Mesenchymal stem cell (in vitro differentiated cells and primary cell): ENCODE data around the gene GLRX2.

Source experiments
- DNase-seq: peaks from one replicate; pipeline ENCODE4 v3.0.0-alpha.2; 2013
- H2AFZ ChIP-seq: one replicate; pipeline ENCODE4 v1.6.1; 2013; ENCODE audit warnings: low read depth, mild to moderate bottlenecking, control low read depth, inconsistent platforms, low read length, moderate library complexity
- H2AK5ac ChIP-seq: 2 replicates; pipeline ENCODE4 v1.6.1; 2013; ENCODE audit warnings: low read length, moderate library complexity, mild to moderate bottlenecking, inconsistent platforms; ENCODE audit not compliant: severe bottlenecking
- H2BK120ac ChIP-seq: one replicate; pipeline ENCODE4 v1.6.1; 2013; ENCODE audit warnings: low read depth, mild to moderate bottlenecking, inconsistent platforms, low read length, moderate library complexity
- H2BK12ac ChIP-seq, 2 experiments: one replicate each; pipeline ENCODE4 v1.6.1; 2013; ENCODE audit warnings: inconsistent platforms in 2 of 2, low read length in 2 of 2, mild to moderate bottlenecking in 2 of 2, moderate library complexity in 2 of 2, control low read depth in 1 of 2
- H2BK15ac ChIP-seq: one replicate; pipeline ENCODE4 v1.6.1; 2013; ENCODE audit warnings: mild to moderate bottlenecking, low read depth, inconsistent platforms; ENCODE audit not compliant: poor library complexity, severe bottlenecking
- H2BK5ac ChIP-seq: 2 replicates; pipeline ENCODE4 v1.6.1; 2013; ENCODE audit warnings: low read depth, mild to moderate bottlenecking, low read length, control low read depth, inconsistent platforms; ENCODE audit not compliant: poor library complexity, severe bottlenecking
- H3K14ac ChIP-seq, 2 experiments: one replicate each; pipeline ENCODE4 v1.6.1; 2013; ENCODE audit warnings: inconsistent platforms in 2 of 2, low read length in 2 of 2, control low read depth in 1 of 2, mild to moderate bottlenecking in 1 of 2, moderate library complexity in 1 of 2
- H3K18ac ChIP-seq, 2 experiments: one replicate each; pipeline ENCODE4 v1.6.1; 2013; ENCODE audit warnings: inconsistent platforms in 2 of 2, low read length in 2 of 2, control low read depth in 1 of 2, low read depth in 1 of 2, mild to moderate bottlenecking in 1 of 2
- H3K23ac ChIP-seq, 2 experiments: one replicate each; pipeline ENCODE4 v1.6.1; 2013; ENCODE audit warnings: inconsistent platforms in 2 of 2, low read length in 2 of 2, mild to moderate bottlenecking in 2 of 2, moderate library complexity in 2 of 2, control low read depth in 1 of 2
- H3K27ac ChIP-seq: 2 replicates; pipeline ENCODE4 v1.5.1; 2013; ENCODE audit warnings: mild to moderate bottlenecking, moderate library complexity, low read length, control low read depth, inconsistent platforms; ENCODE audit not compliant: poor library complexity, severe bottlenecking
- H3K27me3 ChIP-seq, 2 experiments: 2 replicates each; pipeline versions ENCODE4 v1.6.1 to v1.7.0; 2013; ENCODE audit warnings: low read length in 2 of 2, mild to moderate bottlenecking in 2 of 2, moderate library complexity in 2 of 2, control low read depth in 1 of 2, inconsistent platforms in 1 of 2; ENCODE audit not compliant: control insufficient read depth in 1 of 2, insufficient read depth in 1 of 2
- H3K36me3 ChIP-seq, 2 experiments: 2 replicates each; pipeline versions ENCODE4 v1.6.1 to v1.7.0; 2013; ENCODE audit warnings: low read length in 2 of 2, control low read depth in 1 of 2, inconsistent platforms in 1 of 2, low read depth in 1 of 2, mild to moderate bottlenecking in 1 of 2; ENCODE audit not compliant: insufficient read depth in 2 of 2, control insufficient read depth in 1 of 2
- H3K4ac ChIP-seq, 2 experiments: one replicate each; pipeline ENCODE4 v1.6.1; 2013; ENCODE audit warnings: inconsistent platforms in 2 of 2, low read length in 2 of 2, mild to moderate bottlenecking in 2 of 2, moderate library complexity in 2 of 2, control low read depth in 1 of 2, low read depth in 1 of 2
- H3K4me1 ChIP-seq: 2 replicates; pipeline ENCODE4 v1.6.1; 2013; ENCODE audit warnings: low read depth, low read length, control low read depth; ENCODE audit not compliant: control insufficient read depth, insufficient read depth
- H3K4me2 ChIP-seq: 2 replicates; pipeline ENCODE4 v1.6.1; 2013; ENCODE audit warnings: low read length, mild to moderate bottlenecking, inconsistent platforms; ENCODE audit not compliant: poor library complexity, severe bottlenecking
- H3K4me3 ChIP-seq, 2 experiments: 2 replicates each; pipeline versions ENCODE4 v1.5.1 to v1.7.0; 2013; ENCODE audit warnings: low read length in 2 of 2, mild to moderate bottlenecking in 2 of 2, control low read depth in 1 of 2, low read depth in 1 of 2; ENCODE audit not compliant: insufficient read depth in 1 of 2
- H3K79me1 ChIP-seq: replicated peaks from 2 replicates; pipeline ENCODE4 v1.6.1; 2013; ENCODE audit warnings: mild to moderate bottlenecking, control low read depth, low read length, inconsistent platforms; ENCODE audit not compliant: poor library complexity, severe bottlenecking
- H3K9ac ChIP-seq: 2 replicates; pipeline ENCODE4 v1.7.0; 2013; ENCODE audit warnings: mild to moderate bottlenecking, low read length, moderate library complexity
- H3K9me3 ChIP-seq: 2 replicates; pipeline ENCODE4 v1.7.0; 2013; ENCODE audit warnings: mild to moderate bottlenecking, low read length; ENCODE audit not compliant: control insufficient read depth
- H4K8ac ChIP-seq: one replicate; pipeline ENCODE4 v1.6.1; 2013; ENCODE audit warnings: inconsistent platforms, mild to moderate bottlenecking, low read length, moderate library complexity
- H4K91ac ChIP-seq: one replicate; pipeline ENCODE4 v1.6.1; 2013; ENCODE audit warnings: mild to moderate bottlenecking, low read length, inconsistent platforms
- WGBS: methylation state at CpG from one replicate; pipeline ENCODE4 v1.1.7; 2013; ENCODE audit warnings: mixed read lengths; 5-methylcytosine and 5-hydroxymethylcytosine counted together

Gene GLRX2

GRCh38 chr1:193066606-193067005 is 38.6 kb downstream of the GLRX2 start:
- Histone ChIP-seq H3K23ac (no peak overlapping the region), H3K4ac (no peak overlapping the region), H4K91ac (no peak overlapping the region), H2BK5ac (no peak overlapping the region), H3K18ac (no peak overlapping the region), H2BK15ac (no peak overlapping the region), H3K27ac (no peak overlapping the region), H2BK120ac (no peak overlapping the region), H4K8ac (no peak overlapping the region), H3K9me3 (no peaks in the 10 kb centered on the region), H3K9ac (no peak overlapping the region), H2AFZ (no peak overlapping the region), H3K27me3 (no peaks in the 10 kb centered on the region), H3K14ac (no peak overlapping the region), H2AK5ac (no peak overlapping the region), H3K4me3 (no peak overlapping the region), H2BK12ac (no peak overlapping the region), H3K36me3 (peaks cover 0 to 17% of the 10 kb centered on the region in 2 experiments), H3K79me1 (peaks cover 7% of the 10 kb centered on the region), H3K4me2 (no peak overlapping the region), H3K4me1 (no peaks in the 10 kb centered on the region)
- 97% methylated on average over 4 of the region's 4 CpGs for WGBS
- DNase-seq, result no peak

- Histone ChIP-seq H3K36me3 (peaks cover 0 to 13% of the 10 kb centered on the region in 2 experiments), H2BK15ac (no peak overlapping the region), H2BK120ac (no peak overlapping the region), H3K4me1 (no peaks in the 10 kb centered on the region), H2BK5ac (no peak overlapping the region), H3K27ac (no peak overlapping the region), H3K79me1 (peaks cover 7% of the 10 kb centered on the region), H4K91ac (no peak overlapping the region), H3K18ac (no peak overlapping the region), H3K9ac (no peak overlapping the region), H2BK12ac (no peak overlapping the region), H3K4ac (no peak overlapping the region), H2AK5ac (no peak overlapping the region), H3K4me3 (no peak overlapping the region), H3K9me3 (no peaks in the 10 kb centered on the region), H2AFZ (no peak overlapping the region), H3K14ac (no peak overlapping the region), H3K27me3 (no peaks in the 10 kb centered on the region), H3K4me2 (no peak overlapping the region), H4K8ac (no peak overlapping the region), H3K23ac (no peak overlapping the region)
- DNase-seq, result no peak
Measured at GRCh38 chr1:193065954-193066353, 39.3 kb downstream of the GLRX2 start.

- Histone ChIP-seq H3K27ac (no peak overlapping the region), H3K4me3 (no peak overlapping the region), H3K4me2 (no peak overlapping the region), H2BK120ac (no peak overlapping the region), H2AK5ac (no peak overlapping the region), H3K14ac (no peak overlapping the region), H2BK5ac (no peak overlapping the region), H3K9me3 (no peaks in the 10 kb centered on the region), H3K4me1 (peaks cover 2% of the 10 kb centered on the region), H3K18ac (no peak overlapping the region), H2BK15ac (no peak overlapping the region), H3K79me1 (no peaks in the 10 kb centered on the region), H2AFZ (no peak overlapping the region), H3K27me3 (no peaks in the 10 kb centered on the region), H3K23ac (no peak overlapping the region), H3K4ac (no peak overlapping the region), H3K9ac (no peak overlapping the region), H4K8ac (no peak overlapping the region), H4K91ac (no peak overlapping the region), H3K36me3 (no peaks in the 10 kb centered on the region), H2BK12ac (no peak overlapping the region)
- no CpG with 5 or more reads among the region's 4 CpGs for WGBS
- DNase-seq, result no peak
Measured at GRCh38 chr1:193062698-193063463, 42.3 kb downstream of the GLRX2 start.

- Histone ChIP-seq H3K4me2 (peak overlapping the region; percentile 77), H3K14ac (no peak overlapping the region), H3K4me3 (peak overlapping the region in 1 of 2 experiments; percentile 90), H2AK5ac (no peak overlapping the region), H2BK15ac (no peak overlapping the region), H3K9me3 (no peaks in the 10 kb centered on the region), H2BK120ac (no peak overlapping the region), H3K4ac (no peak overlapping the region), H3K27me3 (no peaks in the 10 kb centered on the region), H3K27ac (no peak overlapping the region), H3K23ac (no peak overlapping the region), H3K18ac (no peak overlapping the region), H3K79me1 (no peaks in the 10 kb centered on the region), H4K91ac (no peak overlapping the region), H2AFZ (no peak overlapping the region), H2BK12ac (no peak overlapping the region), H3K4me1 (peaks cover 4% of the 10 kb centered on the region), H3K36me3 (no peaks in the 10 kb centered on the region), H3K9ac (peak overlapping the region; percentile 99), H2BK5ac (no peak overlapping the region), H4K8ac (no peak overlapping the region)
- WGBS, result 54% methylated on average over 2 of the region's 2 CpGs
- peak; percentile 14 for DNase-seq
Measured at GRCh38 chr1:193060938-193061337, 44.3 kb downstream of the GLRX2 start.
